Mononuclear cell (primary cell): ENCODE results near the gene SLC10A3. TPM values are rescaled to one million over a fixed set of nuclear protein-coding genes. Genes with fewer than 3 reads are reported as not detected.

Source experiments
- H3K27me3 ChIP-seq: 2 replicates; pipeline ENCODE4 v1.6.0; 2011; ENCODE audit warnings: low read length, control low read depth; ENCODE audit not compliant: insufficient read depth
- H3K4me1 ChIP-seq: 2 replicates; pipeline ENCODE4 v1.5.1; 2011; ENCODE audit warnings: mild to moderate bottlenecking, low read length, control low read depth; ENCODE audit not compliant: insufficient read depth
- H3K4me3 ChIP-seq: 2 replicates; pipeline ENCODE4 v1.5.1; 2011; ENCODE audit warnings: mild to moderate bottlenecking, low read length, moderate library complexity
- H3K9me3 ChIP-seq: 2 replicates; pipeline ENCODE4 v1.5.1; 2011; ENCODE audit warnings: low read depth, mild to moderate bottlenecking, control low read depth, low read length
- total RNA-seq: library from RNA; depleted of rRNA; stranded (reverse); fragments of >200 nt; gene quantifications from one replicate; pipeline ENCODE4 v1.2.3, GENCODE V29; 2012

Gene SLC10A3
- total RNA-seq, 1 donor = 15.0 TPM

- Histone ChIP-seq H3K4me1 (no peaks in the 10 kb centered on the region), H3K4me3 (no peak overlapping the region), H3K9me3 (no peaks in the 10 kb centered on the region), H3K27me3 (no peaks in the 10 kb centered on the region)
These were observed 24.4 kb downstream of the SLC10A3 start for GRCh38 chrX:154466036-154466435.

- no peak overlapping the region for H3K4me3 ChIP-seq
- H3K4me1 ChIP-seq = no peaks in the 10 kb centered on the region
- no peaks in the 10 kb centered on the region for H3K27me3 ChIP-seq
- no peaks in the 10 kb centered on the region for H3K9me3 ChIP-seq
These were observed 24.8 kb downstream of the SLC10A3 start for GRCh38 chrX:154465601-154466000.

GRCh38 chrX:154464806-154465365 lies 25.5 kb downstream of the SLC10A3 start:
- Histone ChIP-seq H3K9me3 (no peaks in the 10 kb centered on the region), H3K27me3 (no peaks in the 10 kb centered on the region), H3K4me3 (no peak overlapping the region), H3K4me1 (no peaks in the 10 kb centered on the region)

- Histone ChIP-seq H3K27me3 (no peaks in the 10 kb centered on the region), H3K4me3 (no peak overlapping the region), H3K4me1 (peaks cover 2% of the 10 kb centered on the region), H3K9me3 (no peaks in the 10 kb centered on the region)
These were observed 26.7 kb downstream of the SLC10A3 start for GRCh38 chrX:154463611-154464220.

GRCh38 chrX:154462396-154462795 lies 28.0 kb downstream of the SLC10A3 start:
- H3K4me1 ChIP-seq = peaks cover 2% of the 10 kb centered on the region
- H3K4me3 ChIP-seq = no peak overlapping the region
- no peaks in the 10 kb centered on the region for H3K27me3 ChIP-seq
- no peaks in the 10 kb centered on the region for H3K9me3 ChIP-seq

GRCh38 chrX:154460326-154460725 lies 30.1 kb downstream of the SLC10A3 start:
- no peak overlapping the region for H3K4me3 ChIP-seq
- no peaks in the 10 kb centered on the region for H3K9me3 ChIP-seq
- H3K4me1 ChIP-seq = peaks cover 2% of the 10 kb centered on the region
- H3K27me3 ChIP-seq = no peaks in the 10 kb centered on the region

- Histone ChIP-seq H3K27me3 (no peaks in the 10 kb centered on the region), H3K4me3 (no peak overlapping the region), H3K4me1 (peaks cover 2% of the 10 kb centered on the region), H3K9me3 (no peaks in the 10 kb centered on the region)
These were observed 30.6 kb downstream of the SLC10A3 start for GRCh38 chrX:154459832-154460231.

GRCh38 chrX:154458954-154459778 lies 31.3 kb downstream of the SLC10A3 start:
- Histone ChIP-seq H3K4me1 (peaks cover 2% of the 10 kb centered on the region), H3K4me3 (peak overlapping the region; percentile 38), H3K27me3 (no peaks in the 10 kb centered on the region), H3K9me3 (no peaks in the 10 kb centered on the region)

GRCh38 chrX:154458116-154458953 lies 32.1 kb downstream of the SLC10A3 start, which contains the start of gene PLXNA3:
Gene PLXNA3, plus strand, starts transcription at chrX:154458281. Its CDS starts 1,903 bp downstream, at chrX:154460184.
- no peaks in the 10 kb centered on the region for H3K27me3 ChIP-seq
- peaks cover 2% of the 10 kb centered on the region for H3K4me1 ChIP-seq
- peak within 1 kb of the TSS; percentile 38 for H3K4me3 ChIP-seq
- H3K9me3 ChIP-seq = no peaks in the 10 kb centered on the region

GRCh38 chrX:154457491-154458115 lies 32.8 kb downstream of the SLC10A3 start:
- Histone ChIP-seq H3K9me3 (no peaks in the 10 kb centered on the region), H3K4me3 (peak overlapping the region; percentile 35), H3K4me1 (peaks cover 2% of the 10 kb centered on the region), H3K27me3 (no peaks in the 10 kb centered on the region)

- Histone ChIP-seq H3K4me1 (no peaks in the 10 kb centered on the region), H3K4me3 (no peak overlapping the region), H3K9me3 (no peaks in the 10 kb centered on the region), H3K27me3 (no peaks in the 10 kb centered on the region)
These were observed 37.6 kb downstream of the SLC10A3 start for GRCh38 chrX:154452823-154453222.

- Histone ChIP-seq H3K4me3 (no peak overlapping the region), H3K4me1 (peaks cover 2% of the 10 kb centered on the region), H3K9me3 (no peaks in the 10 kb centered on the region), H3K27me3 (no peaks in the 10 kb centered on the region)
These were observed 40.1 kb downstream of the SLC10A3 start for GRCh38 chrX:154450312-154450711.

- no peaks in the 10 kb centered on the region for H3K27me3 ChIP-seq
- no peaks in the 10 kb centered on the region for H3K9me3 ChIP-seq
- H3K4me1 ChIP-seq = peaks cover 9% of the 10 kb centered on the region
- no peak overlapping the region for H3K4me3 ChIP-seq
These were observed 40.8 kb downstream of the SLC10A3 start for GRCh38 chrX:154449618-154450017.

GRCh38 chrX:154448484-154448883 lies 41.9 kb downstream of the SLC10A3 start:
- no peak overlapping the region for H3K4me3 ChIP-seq
- H3K4me1 ChIP-seq = peaks cover 13% of the 10 kb centered on the region
- no peaks in the 10 kb centered on the region for H3K27me3 ChIP-seq
- no peaks in the 10 kb centered on the region for H3K9me3 ChIP-seq
